A549 (cell line): ENCODE results near the gene HIPK3. TPM values are rescaled to one million over a fixed set of nuclear protein-coding genes. Genes with fewer than 3 reads are reported as not detected.
A peak's percentile ranks its signal among the peaks of the same experiment; 100 is the strongest.

Source experiments
- ATAC-seq, 2 experiments: fragments of 200-7000 bp in 1 of 2; fragments of >200 bp in 1 of 2; cut with Nextera tagmentation in 1 of 2; cut with Tn5 transposase in 1 of 2; 3 replicates each; pipeline versions ENCODE4 v1.8.0 to v1.9.1; 2018 to 2020; ENCODE audit warnings: mild to moderate bottlenecking in 1 of 2, moderate library complexity in 1 of 2
- CTCF ChIA-PET: fragments of 300-600 bp; sonication (Branson Sonifier 250); formaldehyde crosslinking; extraction: SDS; loops from one replicate; lab custom pipeline; 2021; ENCODE audit warnings: antibody characterized with exemption, inconsistent platforms; lab: Yijun Ruan, JAX
- POLR2A ChIA-PET: fragments of 350-600 bp; formaldehyde crosslinking; extraction: SDS; loops from one replicate; lab custom pipeline; 2021; ENCODE audit warnings: antibody characterized with exemption, inconsistent platforms; lab: Yijun Ruan, JAX
- DNase-seq, 2 experiments: peaks; one replicate each; pipeline versions ENCODE4 v3.0.0 to v3.0.0-alpha.2; 2011 to 2016; ENCODE audit warnings: low read depth in 1 of 2, low spot score in 1 of 2
- FAIRE-seq: peaks from 2 replicates; lab custom pipeline; 2011; peaks lifted over from hg19 to GRCh38; lab: Jason Lieb, UNC
- H3K27ac ChIP-seq, 2 experiments: fragments of >200 bp; sonication (Bioruptor Twin); formaldehyde crosslinking; 3 replicates each; pipeline ENCODE4 v1.5.1; 2016 to 2017
- H3K4me1 ChIP-seq: fragments of >200 bp; sonication (Bioruptor Twin); formaldehyde crosslinking; 3 replicates; pipeline ENCODE4 v1.6.1; 2016
- H3K4me2 ChIP-seq: fragments of >200 bp; sonication (Bioruptor Twin); formaldehyde crosslinking; 3 replicates; pipeline ENCODE4 v1.6.1; 2016
- H3K4me3 ChIP-seq: fragments of >200 bp; sonication (Bioruptor Twin); formaldehyde crosslinking; 3 replicates; pipeline ENCODE4 v1.5.1; 2016
- H3K9me3 ChIP-seq: fragments of >200 bp; sonication (Bioruptor Twin); formaldehyde crosslinking; 3 replicates; pipeline ENCODE4 v1.6.1; 2016
- BHLHE40 ChIP-seq: IDR thresholded peaks from 2 replicates; pipeline ENCODE4 v1.6.1; 2012; ENCODE audit warnings: low read depth, low read length, inconsistent platforms
- CBX2 ChIP-seq: fragments of 200-600 bp; sonication (generic); IDR thresholded peaks from 2 replicates; pipeline ENCODE4 v1.6.1; 2016; ENCODE audit warnings: low read depth, mild to moderate bottlenecking, borderline replicate concordance
- CBX8 ChIP-seq: fragments of 200-600 bp; sonication (generic); IDR thresholded peaks from 2 replicates; pipeline ENCODE4 v1.6.1; 2016
- CEBPB ChIP-seq, 2 experiments: fragments of >200 bp in 1 of 2; sonication (Bioruptor Twin) in 1 of 2; formaldehyde crosslinking in 1 of 2; IDR thresholded peaks; 2 replicates each; pipeline ENCODE4 v1.6.1; 2012 to 2016
- CTCF ChIP-seq: fragments of >200 bp; sonication (Bioruptor Twin); formaldehyde crosslinking; IDR thresholded peaks from 3 replicates; pipeline ENCODE4 v1.5.1; 2016
- EHF ChIP-seq: fragments of 250-450 bp; sonication (Bioruptor Pico); IDR thresholded peaks from 2 replicates; pipeline ENCODE4 v1.5.0; 2020; ENCODE audit warnings: mild to moderate bottlenecking
- EHMT2 ChIP-seq: fragments of 200-600 bp; sonication (generic); IDR thresholded peaks from 2 replicates; pipeline ENCODE4 v1.6.1; 2016; ENCODE audit warnings: antibody characterized with exemption, low read depth, mild to moderate bottlenecking, moderate library complexity
- ELK1 ChIP-seq: fragments of 150-350 bp; IDR thresholded peaks from 2 replicates; pipeline ENCODE4 v1.6.1; 2014; ENCODE audit warnings: low read depth, mild to moderate bottlenecking, low read length
- ESRRA ChIP-seq: fragments of 150-350 bp; IDR thresholded peaks from 2 replicates; pipeline ENCODE4 v1.6.1; 2014; ENCODE audit warnings: mild to moderate bottlenecking, low read length, borderline replicate concordance
- FOSL2 ChIP-seq, 2 experiments: fragments of 450-650 bp in 1 of 2; fragments of >200 bp in 1 of 2; sonication (Bioruptor Twin) in 1 of 2; formaldehyde crosslinking; IDR thresholded peaks; 2 replicates each; pipeline versions ENCODE4 v1.5.0 to v1.6.1; 2016 to 2020; ENCODE audit warnings: mild to moderate bottlenecking in 1 of 2, moderate library complexity in 1 of 2
- FOXS1 ChIP-seq: fragments of 250-450 bp; sonication (Bioruptor Pico); IDR thresholded peaks from 2 replicates; pipeline ENCODE4 v1.5.0; 2020; ENCODE audit warnings: mild to moderate bottlenecking, moderate library complexity
- HEYL ChIP-seq: fragments of 250-450 bp; sonication (Bioruptor Pico); IDR thresholded peaks from 2 replicates; pipeline ENCODE4 v1.8.0; 2021; ENCODE audit warnings: mild to moderate bottlenecking, moderate library complexity
- HMGXB4 ChIP-seq: fragments of 250-450 bp; sonication (Bioruptor Pico); IDR thresholded peaks from 2 replicates; pipeline ENCODE4 v1.5.0; 2021; ENCODE audit warnings: mild to moderate bottlenecking, moderate library complexity, borderline replicate concordance
- HOXB5 ChIP-seq: fragments of 250-450 bp; sonication (Bioruptor Pico); IDR thresholded peaks from 2 replicates; pipeline ENCODE4 v1.5.0; 2020; ENCODE audit warnings: mild to moderate bottlenecking, moderate library complexity
- MAX ChIP-seq: IDR thresholded peaks from 2 replicates; pipeline ENCODE4 v1.6.1; 2012
- MAZ ChIP-seq: fragments of 150-350 bp; IDR thresholded peaks from 2 replicates; pipeline ENCODE4 v1.6.1; 2014; ENCODE audit warnings: antibody characterized with exemption, low read depth, low read length, borderline replicate concordance
- NFE2L2 ChIP-seq: fragments of 150-350 bp; conservative IDR thresholded peaks from 2 replicates; pipeline ENCODE4 v1.6.1; 2014; ENCODE audit warnings: low read length
- POLR2AphosphoS2 ChIP-seq: conservative IDR thresholded peaks from 2 replicates; pipeline ENCODE4 v1.6.1; 2012; ENCODE audit warnings: low read length, improper control_type of control experiment, inconsistent platforms
- RARB ChIP-seq: fragments of 250-450 bp; sonication (Bioruptor Pico); IDR thresholded peaks from 2 replicates; pipeline ENCODE4 v1.8.0; 2021; ENCODE audit warnings: mild to moderate bottlenecking, moderate library complexity
- RFX5 ChIP-seq: fragments of 450-650 bp; IDR thresholded peaks from 2 replicates; pipeline ENCODE4 v1.7.1; 2014; ENCODE audit warnings: antibody characterized with exemption, mild to moderate bottlenecking, moderate library complexity
- SREBF2 ChIP-seq: fragments of 450-650 bp; IDR thresholded peaks from 2 replicates; pipeline ENCODE4 v1.6.1; 2014; ENCODE audit warnings: mild to moderate bottlenecking, moderate library complexity
- TFCP2L1 ChIP-seq: fragments of 250-450 bp; sonication (Bioruptor Pico); IDR thresholded peaks from 2 replicates; pipeline ENCODE4 v1.5.0; 2021; ENCODE audit warnings: mild to moderate bottlenecking
- TP53 ChIP-seq: fragments of 250-450 bp; sonication (Bioruptor Pico); IDR thresholded peaks from 2 replicates; pipeline ENCODE4 v1.5.0; 2021; ENCODE audit warnings: mild to moderate bottlenecking, moderate library complexity
- ZFP36 ChIP-seq: fragments of 450-650 bp; IDR thresholded peaks from 2 replicates; pipeline ENCODE4 v1.6.1; 2014; ENCODE audit warnings: borderline replicate concordance; ENCODE audit not compliant: partially characterized antibody
- ZNF302 ChIP-seq: fragments of 250-450 bp; sonication (Bioruptor Pico); IDR thresholded peaks from 2 replicates; pipeline ENCODE4 v1.9.0; 2021; ENCODE audit warnings: inconsistent platforms, mild to moderate bottlenecking, moderate library complexity
- ZSCAN20 ChIP-seq: fragments of 250-450 bp; sonication (Bioruptor Pico); IDR thresholded peaks from 2 replicates; pipeline ENCODE4 v1.8.0; 2022; ENCODE audit warnings: mild to moderate bottlenecking, moderate library complexity
- WGBS: methylation state at CpG from one replicate; pipeline ENCODE4 v1.1.6; 2017; ENCODE audit errors: missing lambda C conversion rate; 5-methylcytosine and 5-hydroxymethylcytosine counted together
- polyA plus RNA-seq, 4 experiments: library from polyadenylated mRNA; depleted of rRNA in 3 of 4; stranded (reverse); fragments of >200 nt; fragmentation: RNase III in 1 of 4; extraction: RNeasy Plus Mini Kit Qiagen cat#74134 plus additional on column Dnase treatment in 1 of 4; gene quantifications; 2 replicates in 3 of 4; 3 replicates in 1 of 4; pipeline ENCODE4 v1.2.3, GENCODE V29; 2011 to 2017

The HIPK3 gene
- polyA plus RNA-seq, 2 of the 4 experiments (the other 2 are of a cell fraction), result 15.1 to 31.6 TPM

GRCh38 chr11:33258631-33259205, 1.5 kb downstream of the HIPK3 start:
- DNase-seq (peak in 1 of 2 experiments; percentile 76), ATAC-seq (peak; percentile 46 to 51), FAIRE-seq (no peak)
- Histone ChIP-seq H3K4me3 (peak overlapping the region; percentile 94), H3K9me3 (no peaks in the 10 kb centered on the region), H3K4me2 (peak overlapping the region; percentile 90), H3K27ac (peak overlapping the region; percentile 99 to 100), H3K4me1 (peaks cover 34% of the 10 kb centered on the region)
- ChIA-PET POLR2A (no interaction called here), CTCF (interaction anchor here (0.5 to 1.3 kb wide), 3 partner anchors 10 to 38 kb away, joined by 3 to 6 read pairs (median 3); no protein-coding TSS in a partner anchor)
- 1% methylated on average over 14 of the region's 14 CpGs for WGBS
- no peak for TF ChIP-seq EHF
- TF ChIP-seq ZFP36, result no peak
- no peak for TF ChIP-seq POLR2AphosphoS2
- no peak for TF ChIP-seq MAZ
- TF ChIP-seq SREBF2, result no peak
- TF ChIP-seq RFX5, result no peak
- no peak for TF ChIP-seq FOSL2 (IDR thresholded peaks at IDR 0.05)
- no peak for TF ChIP-seq FOSL2 (CRISPR knock-in tag; IDR thresholded peaks at IDR 0.05)
- no peak for TF ChIP-seq CTCF
- no peak for TF ChIP-seq HEYL (CRISPR knock-in tag)
- TF ChIP-seq NFE2L2, result no peak
- no peak for TF ChIP-seq BHLHE40
- no peak for TF ChIP-seq ELK1
- no peak for TF ChIP-seq ESRRA
- no peak for TF ChIP-seq ZSCAN20 (CRISPR knock-in tag)
- TF ChIP-seq HOXB5 (CRISPR knock-in tag), result no peak
- TF ChIP-seq TP53 (CRISPR knock-in tag), result no peak
- TF ChIP-seq TFCP2L1 (CRISPR knock-in tag), result no peak
- TF ChIP-seq CBX2, result no peak
- TF ChIP-seq CBX8, result no peak
- no peak for TF ChIP-seq ZNF302 (CRISPR knock-in tag)

- Histone ChIP-seq H3K9me3 (no peaks in the 10 kb centered on the region), H3K4me3 (peak overlapping the region; percentile 94; the same call in 2 of the 3 replicates), H3K4me2 (peak overlapping the region; percentile 90), H3K27ac (peak overlapping the region; percentile 56 to 100; a peak in 3 of 6 replicates), H3K4me1 (peaks cover 42% of the 10 kb centered on the region)
- TF ChIP-seq MAX (no peak), RARB (CRISPR knock-in tag) (no peak), RFX5 (no peak), HMGXB4 (no peak), EHMT2 (no peak), CEBPB (IDR thresholded peaks at IDR 0.05) (no peak), FOXS1 (CRISPR knock-in tag) (no peak)
- ChIA-PET CTCF (interaction anchor here (1.0 to 1.1 kb wide), 2 partner anchors 70 to 111 kb away, joined by 3 read pairs; no protein-coding TSS in a partner anchor), POLR2A (no interaction called here)
- FAIRE-seq (no peak), DNase-seq (no peak), ATAC-seq (no peak)
- WGBS, result 54% methylated on average over 2 of the region's 2 CpGs
Observed at GRCh38 chr11:33259869-33260268, 2.7 kb downstream of the HIPK3 start.
